HCT116 (cell line): ENCODE measurements around the gene TCF12.

Source experiments
- CBX3 ChIP-seq: IDR thresholded peaks from 2 replicates; pipeline ENCODE4 v1.6.1; 2012; ENCODE audit warnings: low read depth
- CEBPB ChIP-seq: IDR thresholded peaks from 2 replicates; pipeline ENCODE4 v1.6.1; 2012; ENCODE audit warnings: low read depth
- EZH2 ChIP-seq: fragments of 200-600 bp; sonication (generic); IDR thresholded peaks from 2 replicates; pipeline ENCODE4 v1.6.1; 2017; ENCODE audit warnings: antibody characterized with exemption, mixed run types
- POLR2A ChIP-seq: IDR thresholded peaks from 2 replicates; pipeline ENCODE4 v1.7.0; 2011; ENCODE audit warnings: borderline replicate concordance; ENCODE audit not compliant: insufficient read depth, insufficient read length; ENCODE audit errors: extremely low read depth
- POLR2AphosphoS5 ChIP-seq: IDR thresholded peaks from 2 replicates; pipeline ENCODE4 v1.6.1; 2011; ENCODE audit warnings: mild to moderate bottlenecking, low read depth, low read length, moderate library complexity
- TCF7L2 ChIP-seq: IDR thresholded peaks from 2 replicates; pipeline ENCODE4 v1.7.0; 2011; ENCODE audit warnings: borderline replicate concordance, inconsistent platforms; ENCODE audit not compliant: insufficient read depth, insufficient read length; ENCODE audit errors: extremely low read depth
- YY1 ChIP-seq: IDR thresholded peaks from 2 replicates; pipeline ENCODE4 v1.6.1; 2011; ENCODE audit warnings: low read length, low read depth, moderate library complexity, mild to moderate bottlenecking; ENCODE audit not compliant: insufficient replicate concordance; ENCODE audit errors: extremely low read depth
- TF ChIP-seq, protein P1 (sequence below), 3 experiments: fragments of 200-600 bp in 1 of 3; sonication (generic) in 1 of 3; IDR thresholded peaks in 2 of 3; conservative IDR thresholded peaks in 1 of 3; 2 replicates each; pipeline ENCODE4 v1.5.1; 2012 to 2017; ENCODE audit warnings: low read depth in 2 of 3, low read length in 2 of 3, antibody characterized with exemption in 1 of 3, borderline replicate concordance in 1 of 3, control low read depth in 1 of 3, mild to moderate bottlenecking in 1 of 3, mixed read lengths in 1 of 3, mixed run types in 1 of 3, moderate library complexity in 1 of 3; ENCODE audit not compliant: insufficient read depth in 1 of 3
- TF ChIP-seq, protein P2 (sequence below): IDR thresholded peaks from 2 replicates; pipeline ENCODE4 v1.6.1; 2012; ENCODE audit warnings: low read depth

DNA sequence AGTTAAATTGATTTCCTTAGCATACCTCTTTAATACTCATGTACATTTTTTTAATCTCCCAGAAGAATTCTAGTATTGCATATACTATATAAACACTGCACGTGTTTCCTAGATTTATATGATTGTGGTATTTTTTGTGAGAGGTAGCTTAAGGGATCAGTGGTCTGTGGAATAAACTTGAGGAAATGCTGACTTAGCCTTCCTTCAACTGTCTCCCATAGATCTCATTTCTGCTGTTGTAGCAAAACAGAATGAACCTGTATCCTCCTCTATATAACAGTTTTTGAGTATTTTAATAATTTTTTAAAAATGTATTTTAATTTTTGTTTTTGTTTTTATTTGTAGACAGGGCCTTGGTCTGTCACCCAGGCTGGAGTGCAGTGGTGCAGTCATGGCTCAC lies 86.8 kb downstream of the TCF12 start:
- TF ChIP-seq POLR2AphosphoS5 (no peak), EZH2 (no peak), POLR2A (no peak), CBX3 (no peak), CEBPB (no peak), TCF7L2 (no peak), YY1 (no peak)
- TF ChIP-seq, protein P1, sequence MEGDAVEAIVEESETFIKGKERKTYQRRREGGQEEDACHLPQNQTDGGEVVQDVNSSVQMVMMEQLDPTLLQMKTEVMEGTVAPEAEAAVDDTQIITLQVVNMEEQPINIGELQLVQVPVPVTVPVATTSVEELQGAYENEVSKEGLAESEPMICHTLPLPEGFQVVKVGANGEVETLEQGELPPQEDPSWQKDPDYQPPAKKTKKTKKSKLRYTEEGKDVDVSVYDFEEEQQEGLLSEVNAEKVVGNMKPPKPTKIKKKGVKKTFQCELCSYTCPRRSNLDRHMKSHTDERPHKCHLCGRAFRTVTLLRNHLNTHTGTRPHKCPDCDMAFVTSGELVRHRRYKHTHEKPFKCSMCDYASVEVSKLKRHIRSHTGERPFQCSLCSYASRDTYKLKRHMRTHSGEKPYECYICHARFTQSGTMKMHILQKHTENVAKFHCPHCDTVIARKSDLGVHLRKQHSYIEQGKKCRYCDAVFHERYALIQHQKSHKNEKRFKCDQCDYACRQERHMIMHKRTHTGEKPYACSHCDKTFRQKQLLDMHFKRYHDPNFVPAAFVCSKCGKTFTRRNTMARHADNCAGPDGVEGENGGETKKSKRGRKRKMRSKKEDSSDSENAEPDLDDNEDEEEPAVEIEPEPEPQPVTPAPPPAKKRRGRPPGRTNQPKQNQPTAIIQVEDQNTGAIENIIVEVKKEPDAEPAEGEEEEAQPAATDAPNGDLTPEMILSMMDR (IDR thresholded peaks at IDR 0.05 in 2 of 3, conservative IDR thresholded peaks at IDR 0.05 in 1 of 3; ENCODE audit: borderline replicate concordance in 1 of 3, insufficient read depth in 1 of 3, low read depth in 2 of 3, low read length in 2 of 3): no peak
- TF ChIP-seq, protein P2, sequence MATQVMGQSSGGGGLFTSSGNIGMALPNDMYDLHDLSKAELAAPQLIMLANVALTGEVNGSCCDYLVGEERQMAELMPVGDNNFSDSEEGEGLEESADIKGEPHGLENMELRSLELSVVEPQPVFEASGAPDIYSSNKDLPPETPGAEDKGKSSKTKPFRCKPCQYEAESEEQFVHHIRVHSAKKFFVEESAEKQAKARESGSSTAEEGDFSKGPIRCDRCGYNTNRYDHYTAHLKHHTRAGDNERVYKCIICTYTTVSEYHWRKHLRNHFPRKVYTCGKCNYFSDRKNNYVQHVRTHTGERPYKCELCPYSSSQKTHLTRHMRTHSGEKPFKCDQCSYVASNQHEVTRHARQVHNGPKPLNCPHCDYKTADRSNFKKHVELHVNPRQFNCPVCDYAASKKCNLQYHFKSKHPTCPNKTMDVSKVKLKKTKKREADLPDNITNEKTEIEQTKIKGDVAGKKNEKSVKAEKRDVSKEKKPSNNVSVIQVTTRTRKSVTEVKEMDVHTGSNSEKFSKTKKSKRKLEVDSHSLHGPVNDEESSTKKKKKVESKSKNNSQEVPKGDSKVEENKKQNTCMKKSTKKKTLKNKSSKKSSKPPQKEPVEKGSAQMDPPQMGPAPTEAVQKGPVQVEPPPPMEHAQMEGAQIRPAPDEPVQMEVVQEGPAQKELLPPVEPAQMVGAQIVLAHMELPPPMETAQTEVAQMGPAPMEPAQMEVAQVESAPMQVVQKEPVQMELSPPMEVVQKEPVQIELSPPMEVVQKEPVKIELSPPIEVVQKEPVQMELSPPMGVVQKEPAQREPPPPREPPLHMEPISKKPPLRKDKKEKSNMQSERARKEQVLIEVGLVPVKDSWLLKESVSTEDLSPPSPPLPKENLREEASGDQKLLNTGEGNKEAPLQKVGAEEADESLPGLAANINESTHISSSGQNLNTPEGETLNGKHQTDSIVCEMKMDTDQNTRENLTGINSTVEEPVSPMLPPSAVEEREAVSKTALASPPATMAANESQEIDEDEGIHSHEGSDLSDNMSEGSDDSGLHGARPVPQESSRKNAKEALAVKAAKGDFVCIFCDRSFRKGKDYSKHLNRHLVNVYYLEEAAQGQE: no peak
